Tibial nerve (tissue), 4 donors: ENCODE results near the gene SLC30A2.
"Not testable (repeated sequence)": the region's sequence is repeated elsewhere in the genome, so short reads cannot be mapped to it uniquely, and the experiment has no call there.

Experiments used
- CTCF ChIP-seq, 5 experiments: fragments of 200-600 bp in 3 of 5; fragments of 450-650 bp in 2 of 5; sonication (generic) in 3 of 5; IDR thresholded peaks; one replicate each; pipeline ENCODE4 v1.5.1; 2016 to 2019; ENCODE audit warnings: antibody characterized with exemption in 5 of 5, mild to moderate bottlenecking in 3 of 5, moderate library complexity in 2 of 5
- EP300 ChIP-seq, 2 donors: sonication (generic); formaldehyde crosslinking; IDR thresholded peaks; one replicate each; pipeline ENCODE4 v1.6.1; 2017; ENCODE audit warnings: antibody characterized with exemption in 2 of 2, mild to moderate bottlenecking in 1 of 2

GRCh38 chr1:26093569-26093968 lies 47.7 kb upstream of the SLC30A2 start:
- not testable (repeated sequence) for TF ChIP-seq CTCF, EP300 (IDR thresholded peaks at IDR 0.05)
